ENCODE measurements around the gene NECTIN1.
A peak's percentile ranks its signal among the peaks of the same experiment; 100 is the strongest.

NECTIN1 gene

DNA sequence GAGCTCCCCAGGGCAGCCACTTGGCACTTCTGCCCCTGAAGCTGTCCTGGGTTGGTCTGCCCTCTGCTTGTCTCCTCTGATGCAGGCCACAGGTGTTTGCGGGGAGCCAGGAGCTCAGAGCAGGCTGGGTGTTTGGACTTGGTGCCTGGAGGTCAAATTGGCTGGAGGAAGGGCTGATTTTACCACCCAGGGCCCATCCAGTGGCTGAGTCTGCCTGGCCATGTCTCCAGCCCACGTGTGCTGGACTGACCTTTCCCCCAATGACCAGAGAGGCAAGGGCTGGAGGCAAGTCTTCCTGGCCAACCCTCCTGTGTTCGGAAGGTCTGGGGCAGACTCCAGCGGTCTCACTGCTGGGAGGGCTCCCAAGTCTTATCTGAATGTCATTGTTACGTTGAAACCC lies 84.0 kb downstream of the NECTIN1 start:
- no peak overlapping the region for H3K4me3 ChIP-seq (replicated peaks; ENCODE audit: low read depth, low read length)
- TF ChIP-seq CTCF (IDR thresholded peaks at IDR 0.05; ENCODE audit: low read depth, low read length, missing control alignments), result no peak
- DNase-seq (ENCODE audit: extremely low read depth, low read depth), result no peak

- TF ChIP-seq CTCF (IDR thresholded peaks at IDR 0.05; ENCODE audit: low read depth, low read length, missing control alignments), result no peak
- H3K4me3 ChIP-seq (replicated peaks; ENCODE audit: low read depth, low read length), result no peak overlapping the region
- no peak for DNase-seq (ENCODE audit: extremely low read depth, low read depth)
Observed at GRCh38 chr11:119644502-119644901, 84.5 kb downstream of the NECTIN1 start.

DNA sequence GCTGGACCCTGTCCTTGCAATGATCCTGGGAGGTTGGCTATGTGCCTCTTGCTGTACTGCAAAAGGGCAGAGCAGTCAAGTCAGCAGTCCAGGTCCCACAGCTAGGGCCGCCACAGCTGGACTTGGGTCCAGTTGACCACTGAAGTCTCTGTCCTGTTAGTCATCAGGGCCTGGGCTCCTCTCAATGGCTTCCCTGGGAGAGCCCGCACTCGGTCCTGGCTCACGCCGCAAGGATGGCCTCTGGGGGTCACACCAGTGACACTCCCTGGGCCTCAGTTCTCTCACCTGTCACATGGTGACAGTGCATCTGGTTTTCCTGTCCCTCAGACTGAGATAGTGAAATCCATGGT lies 85.1 kb downstream of the NECTIN1 start:
- TF ChIP-seq CTCF (IDR thresholded peaks at IDR 0.05; ENCODE audit: low read depth, low read length, missing control alignments), result no peak
- no peak for DNase-seq (ENCODE audit: extremely low read depth, low read depth)
- H3K4me3 ChIP-seq (replicated peaks; ENCODE audit: low read depth, low read length), result no peak overlapping the region

DNA sequence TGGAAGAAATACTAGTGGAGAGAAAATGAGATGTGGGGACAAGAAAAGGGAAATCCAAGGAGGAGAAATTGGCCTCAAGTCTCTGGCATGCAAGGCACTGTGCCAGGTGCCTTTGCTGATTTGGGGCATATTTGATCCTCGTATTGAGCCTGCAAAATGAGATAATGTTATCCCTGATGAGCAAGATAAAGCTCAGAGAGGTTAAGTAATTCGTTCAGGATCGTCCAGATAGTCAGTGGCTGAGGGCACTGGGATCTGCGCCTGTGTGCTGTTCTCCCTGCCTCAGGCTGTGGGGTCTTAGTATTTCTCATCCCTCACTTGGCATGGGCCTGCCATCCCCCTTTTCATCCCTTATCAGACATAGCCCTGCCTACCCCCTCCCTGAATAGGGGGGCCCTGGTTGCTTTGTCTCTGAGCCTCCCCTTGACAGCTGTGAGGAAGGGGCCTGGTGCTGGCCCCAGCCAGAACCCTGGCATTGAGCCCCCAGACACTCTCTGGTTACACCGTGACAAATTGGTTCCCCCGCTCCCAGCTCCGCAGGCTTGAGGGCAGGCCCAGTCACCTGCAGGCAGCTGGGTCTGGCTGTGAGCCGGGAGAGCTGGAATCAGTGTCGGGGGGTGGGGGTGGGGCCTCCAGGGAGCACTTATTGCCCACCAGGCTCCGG lies 85.7 kb downstream of the NECTIN1 start:
- H3K4me3 ChIP-seq (replicated peaks; ENCODE audit: low read depth, low read length), result no peak overlapping the region
- no peak for TF ChIP-seq CTCF (IDR thresholded peaks at IDR 0.05; ENCODE audit: low read depth, low read length, missing control alignments)
- DNase-seq (ENCODE audit: extremely low read depth, low read depth), result no peak

DNA sequence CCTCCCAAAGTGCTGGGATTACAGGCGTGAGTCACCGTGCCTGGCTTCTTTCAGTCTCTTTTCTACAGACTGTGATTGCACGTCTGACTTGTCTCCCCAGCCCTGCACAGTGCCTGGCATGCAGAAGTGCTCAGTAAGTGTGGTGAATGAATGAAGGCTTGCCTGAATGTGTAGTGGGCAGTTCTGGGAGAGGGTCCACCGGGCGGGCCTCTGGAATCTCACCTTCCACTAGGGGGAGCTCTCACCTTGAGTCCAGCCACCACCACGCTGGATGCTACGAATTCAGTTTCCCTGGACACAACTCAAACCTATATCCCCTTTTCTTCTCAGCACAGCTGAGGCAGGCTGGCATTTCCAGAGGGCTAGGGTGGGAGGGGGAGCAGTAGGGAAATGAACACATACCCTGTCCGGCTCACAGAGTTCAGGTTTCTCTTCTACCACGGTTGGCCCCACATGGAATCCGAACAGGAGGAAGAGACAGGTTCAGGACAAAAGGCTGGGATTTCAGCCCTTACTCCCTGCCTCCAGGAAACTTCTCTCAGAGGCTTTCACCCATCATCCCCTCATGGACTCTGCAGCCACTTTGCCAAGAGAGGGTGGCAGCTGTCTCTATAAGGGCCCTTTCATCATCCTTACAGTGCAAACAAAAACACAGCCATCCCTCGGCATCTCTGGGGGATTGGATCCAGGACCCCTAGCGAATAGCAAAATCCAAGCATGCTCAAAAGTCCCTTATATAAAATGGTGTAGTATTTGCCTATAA lies 86.8 kb downstream of the NECTIN1 start:
- peak; percentile 75 for TF ChIP-seq CTCF (IDR thresholded peaks at IDR 0.05; ENCODE audit: low read depth, low read length, missing control alignments)
- no peak overlapping the region for H3K4me3 ChIP-seq (replicated peaks; ENCODE audit: low read depth, low read length)
- DNase-seq (ENCODE audit: extremely low read depth, low read depth), result peak; percentile 9

DNA sequence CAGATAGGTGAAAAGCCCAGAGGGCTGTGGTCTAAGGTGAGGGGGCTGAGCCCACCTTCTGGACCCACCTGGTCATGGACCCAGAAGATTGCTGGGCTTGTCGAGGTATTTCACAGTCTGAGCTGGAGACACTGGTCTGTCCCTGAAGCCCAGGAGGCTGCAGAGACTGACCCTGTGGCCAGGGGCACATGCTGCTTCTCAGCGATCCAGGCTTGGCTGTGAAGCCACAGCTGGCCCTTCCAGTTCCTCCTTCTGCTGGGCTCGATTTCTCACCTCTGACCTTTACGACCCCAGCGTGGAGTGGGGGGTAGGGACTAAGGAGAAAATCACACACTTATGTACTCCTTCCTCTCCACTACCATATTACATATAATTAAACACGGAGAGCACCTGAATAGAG lies 88.5 kb downstream of the NECTIN1 start:
- DNase-seq (ENCODE audit: extremely low read depth, low read depth), result no peak
- TF ChIP-seq CTCF (IDR thresholded peaks at IDR 0.05; ENCODE audit: low read depth, low read length, missing control alignments), result no peak
- no peak overlapping the region for H3K4me3 ChIP-seq (replicated peaks; ENCODE audit: low read depth, low read length)

Measured in HFF-Myc (cell line).